Glutamatergic neuron (in vitro differentiated cells): ENCODE measurements around the gene NCF2. TPM values are rescaled to one million over a fixed set of nuclear protein-coding genes. Genes with fewer than 3 reads are reported as not detected.

Experiments used
- DNase-seq: peaks from one replicate; pipeline ENCODE4 v3.0.0; 2022
- H3K27ac Mint-ChIP-seq: one replicate; pipeline ENCODE4 v1.8.0; 2020; ENCODE audit warnings: mild to moderate bottlenecking, mixed read lengths, inconsistent platforms; ENCODE audit not compliant: unreplicated experiment
- H3K27me3 Mint-ChIP-seq: one replicate; pipeline ENCODE4 v1.8.0; 2020; ENCODE audit warnings: mild to moderate bottlenecking, moderate library complexity, mixed read lengths, inconsistent platforms; ENCODE audit not compliant: unreplicated experiment
- H3K36me3 Mint-ChIP-seq: one replicate; pipeline ENCODE4 v1.8.0; 2020; ENCODE audit warnings: mild to moderate bottlenecking, mixed read lengths, inconsistent platforms; ENCODE audit not compliant: unreplicated experiment
- H3K4me1 Mint-ChIP-seq: one replicate; pipeline ENCODE4 v1.8.0; 2020; ENCODE audit warnings: mild to moderate bottlenecking, low read depth, mixed read lengths, inconsistent platforms; ENCODE audit not compliant: unreplicated experiment
- H3K4me3 Mint-ChIP-seq: one replicate; pipeline ENCODE4 v1.8.0; 2020; ENCODE audit warnings: mild to moderate bottlenecking, mixed read lengths, inconsistent platforms; ENCODE audit not compliant: unreplicated experiment
- H3K9me3 Mint-ChIP-seq: one replicate; pipeline ENCODE4 v1.8.0; 2020; ENCODE audit warnings: mild to moderate bottlenecking, moderate library complexity, mixed read lengths, inconsistent platforms; ENCODE audit not compliant: unreplicated experiment
- CTCF ChIP-seq: fragments of 200-600 bp; sonication (generic); IDR thresholded peaks from one replicate; pipeline ENCODE4 v1.5.0; 2021; ENCODE audit not compliant: partially characterized antibody, unreplicated experiment
- total RNA-seq: library from RNA; stranded (reverse); fragmentation: NEBNext Ultra II Directional; extraction: Animal tissue kit (Norgen Biotek cat#: 25700); gene quantifications from one replicate; pipeline ENCODE4 v1.2.1, GENCODE V29; 2021; ENCODE audit not compliant: unreplicated experiment

The NCF2 gene
- total RNA-seq, 1 donor from 2014 or later = not detected

GRCh38 chr1:183586926-183587325 lies 3.3 kb downstream of the NCF2 start:
- H3K4me3 Mint-ChIP-seq = no peak overlapping the region
- DNase-seq = no peak
- H3K27ac Mint-ChIP-seq = no peak overlapping the region
- H3K27me3 Mint-ChIP-seq = peaks cover 3% of the 10 kb centered on the region
- H3K4me1 Mint-ChIP-seq = no peaks in the 10 kb centered on the region
- no peak for TF ChIP-seq CTCF
- no peaks in the 10 kb centered on the region for H3K36me3 Mint-ChIP-seq
- H3K9me3 Mint-ChIP-seq = peaks cover 1% of the 10 kb centered on the region

DNA sequence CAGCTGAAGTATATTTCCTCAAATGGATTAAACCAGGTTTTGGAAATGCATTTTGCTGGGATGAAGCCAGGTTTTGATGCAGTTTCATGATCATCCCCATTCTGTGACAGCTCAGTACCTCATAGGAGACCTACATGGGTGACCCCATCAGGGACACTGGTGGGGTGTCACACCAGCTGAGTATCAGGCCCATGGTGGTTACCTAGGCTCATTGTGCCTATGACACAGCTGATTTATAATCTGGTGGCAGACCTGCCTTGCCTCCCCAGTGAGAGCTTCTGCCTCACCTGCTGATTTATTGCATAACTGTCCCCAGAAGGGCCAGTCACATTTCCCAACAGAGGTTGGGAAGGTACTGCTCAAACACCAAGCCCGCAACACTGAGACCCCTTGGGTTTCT lies 3.8 kb downstream of the NCF2 start:
- no peak for TF ChIP-seq CTCF
- Mint-ChIP-seq H3K27ac (no peak overlapping the region), H3K36me3 (no peaks in the 10 kb centered on the region), H3K27me3 (peaks cover 3% of the 10 kb centered on the region), H3K4me3 (no peak overlapping the region), H3K9me3 (peaks cover 1% of the 10 kb centered on the region), H3K4me1 (no peaks in the 10 kb centered on the region)
- DNase-seq = no peak

DNA sequence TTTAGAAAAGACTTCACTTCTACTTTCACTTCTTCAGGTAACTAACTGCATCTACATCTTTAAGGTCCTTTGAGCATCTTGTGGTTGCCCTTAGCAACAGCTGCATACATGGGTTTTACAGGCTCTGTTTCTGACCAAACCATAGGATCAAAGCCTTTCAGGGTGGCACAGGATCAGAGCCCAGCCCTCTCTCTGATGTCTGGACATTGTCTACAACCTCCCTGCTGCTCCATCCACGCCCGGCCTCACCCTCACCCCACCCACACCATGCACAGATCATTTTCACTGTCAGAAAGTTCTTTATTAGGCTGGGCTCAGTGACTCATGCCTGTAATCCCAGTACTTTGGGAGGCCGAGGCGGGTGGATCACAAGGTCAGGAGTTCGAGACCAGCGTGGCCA lies 5.2 kb downstream of the NCF2 start:
- DNase-seq = no peak

DNA sequence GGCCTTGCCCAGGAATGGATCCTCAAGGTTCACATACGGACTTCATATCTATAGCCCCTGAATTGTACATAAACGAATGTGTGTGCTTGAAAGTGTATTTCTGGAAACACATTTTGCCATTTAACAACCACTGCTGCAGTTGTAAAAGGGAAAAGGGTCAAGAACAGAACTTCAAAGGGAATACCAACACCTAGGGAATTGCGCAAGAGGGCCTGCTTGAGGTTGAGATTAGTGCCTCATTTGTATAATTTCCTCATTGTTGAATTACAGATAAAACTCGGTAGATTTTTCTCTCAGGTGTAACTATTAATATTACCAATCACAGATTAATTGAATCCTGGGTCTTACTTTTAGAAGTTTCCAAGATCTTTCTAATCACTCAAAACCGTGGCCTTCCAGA lies 6.1 kb downstream of the NCF2 start:
- Mint-ChIP-seq H3K27me3 (peaks cover 3% of the 10 kb centered on the region), H3K4me3 (no peak overlapping the region), H3K9me3 (peaks cover 1% of the 10 kb centered on the region), H3K4me1 (peaks cover 5% of the 10 kb centered on the region), H3K27ac (no peak overlapping the region), H3K36me3 (no peaks in the 10 kb centered on the region)
- no peak for DNase-seq
- TF ChIP-seq CTCF = no peak

More for the DNA sequence above, 5.2 kb downstream of the NCF2 start:
- no peak for TF ChIP-seq CTCF
- H3K4me3 Mint-ChIP-seq = no peak overlapping the region
- H3K9me3 Mint-ChIP-seq = peaks cover 1% of the 10 kb centered on the region
- no peaks in the 10 kb centered on the region for H3K36me3 Mint-ChIP-seq
- H3K4me1 Mint-ChIP-seq = peaks cover 2% of the 10 kb centered on the region
- peaks cover 3% of the 10 kb centered on the region for H3K27me3 Mint-ChIP-seq
- H3K27ac Mint-ChIP-seq = no peak overlapping the region

DNA sequence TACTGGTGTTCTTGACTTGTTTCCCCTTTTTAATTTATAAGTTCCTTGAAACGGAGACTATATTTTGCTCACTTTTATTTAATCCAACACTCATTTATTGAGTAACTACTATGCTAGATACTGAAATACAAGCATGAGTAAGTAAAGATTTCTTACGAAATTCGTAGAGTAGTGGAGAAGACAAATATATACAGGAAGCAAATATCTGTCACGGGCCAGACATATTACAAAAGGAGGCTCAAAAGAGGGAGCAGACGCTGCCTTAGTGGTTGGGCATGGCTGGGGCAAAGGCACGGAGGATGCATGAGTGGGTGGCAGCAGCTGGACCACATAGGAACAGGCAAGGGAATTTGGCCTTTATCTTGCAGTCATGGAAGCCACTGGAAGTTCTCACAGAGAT lies 6.8 kb downstream of the NCF2 start:
- peaks cover 3% of the 10 kb centered on the region for H3K27me3 Mint-ChIP-seq
- no peak for DNase-seq
- H3K4me1 Mint-ChIP-seq = peaks cover 5% of the 10 kb centered on the region
- no peak overlapping the region for H3K4me3 Mint-ChIP-seq
- no peaks in the 10 kb centered on the region for H3K36me3 Mint-ChIP-seq
- H3K27ac Mint-ChIP-seq = no peak overlapping the region
- H3K9me3 Mint-ChIP-seq = peaks cover 1% of the 10 kb centered on the region
- no peak for TF ChIP-seq CTCF
